Stimulated activated CD8-positive, alpha-beta memory T cell treated with anti-CD3 and anti-CD28 coated beads, Interleukin-15, amount 100 ng/mL, for 1 hour (primary cell): ENCODE measurements around the gene AURKB.
"Not testable (repeated sequence)": the region's sequence is repeated elsewhere in the genome, so short reads cannot be mapped to it uniquely, and the experiment has no call there.

Source experiments
- DNase-seq: peaks from one replicate; pipeline ENCODE4 v3.0.0-alpha.2; 2020; ENCODE audit warnings: low read depth

AURKB gene

GRCh38 chr17:8209907-8210760 lies at the start of gene AURKB:
AURKB (minus strand) TSS chr17:8210575; CDS start chr17:8210224, 351 bp downstream.
- DNase-seq = peak; percentile 83

DNA sequence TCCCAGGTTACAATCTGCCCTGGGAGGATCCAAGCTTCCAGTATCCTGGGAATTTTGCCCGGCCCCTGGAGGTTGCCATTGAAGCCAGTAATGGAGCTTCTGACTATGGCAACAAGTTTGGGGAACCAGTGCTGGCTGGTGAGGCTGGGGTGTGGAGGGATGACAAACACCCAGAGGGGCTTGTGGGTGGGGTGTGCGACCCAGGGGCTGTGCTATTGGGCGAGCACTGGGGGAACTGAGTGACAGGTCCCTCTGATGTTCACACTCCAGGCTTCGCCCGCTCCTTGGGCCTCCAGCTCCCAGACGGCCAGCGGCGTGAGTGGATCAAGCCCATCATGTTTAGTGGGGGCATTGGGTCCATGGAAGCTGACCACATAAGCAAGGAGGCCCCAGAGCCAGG lies 47.4 kb upstream of the AURKB start:
- DNase-seq = no peak

- no peak for DNase-seq
These were observed 46.3 kb upstream of the AURKB start for GRCh38 chr17:8256691-8257090.

DNA sequence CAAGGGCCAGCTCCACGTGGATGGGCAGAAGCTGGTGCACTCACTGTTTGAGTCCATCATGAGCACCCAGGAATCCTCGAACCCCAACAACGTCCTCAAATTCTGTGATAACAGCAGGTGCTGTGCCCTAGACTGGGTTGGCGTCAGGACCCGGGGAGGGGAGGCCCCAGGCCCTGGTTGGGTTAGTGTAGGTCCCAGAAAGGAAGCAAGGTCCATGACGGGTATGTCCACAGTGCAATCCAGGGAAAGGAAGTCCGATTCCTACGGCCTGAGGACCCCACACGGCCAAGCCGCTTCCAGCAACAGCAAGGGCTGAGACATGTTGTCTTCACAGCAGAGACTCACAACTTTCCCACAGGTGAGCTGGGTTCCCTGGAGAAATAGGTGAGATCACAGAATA lies 45.9 kb upstream of the AURKB start:
- DNase-seq = no peak

GRCh38 chr17:8255499-8255898 lies 45.1 kb upstream of the AURKB start:
- no peak for DNase-seq

GRCh38 chr17:8254881-8255280 lies 44.5 kb upstream of the AURKB start:
- DNase-seq = no peak

- DNase-seq = no peak
These were observed 43.4 kb upstream of the AURKB start for GRCh38 chr17:8253801-8254200.

- not testable (repeated sequence) for DNase-seq
These were observed 41.0 kb upstream of the AURKB start for GRCh38 chr17:8251411-8251810.

DNA sequence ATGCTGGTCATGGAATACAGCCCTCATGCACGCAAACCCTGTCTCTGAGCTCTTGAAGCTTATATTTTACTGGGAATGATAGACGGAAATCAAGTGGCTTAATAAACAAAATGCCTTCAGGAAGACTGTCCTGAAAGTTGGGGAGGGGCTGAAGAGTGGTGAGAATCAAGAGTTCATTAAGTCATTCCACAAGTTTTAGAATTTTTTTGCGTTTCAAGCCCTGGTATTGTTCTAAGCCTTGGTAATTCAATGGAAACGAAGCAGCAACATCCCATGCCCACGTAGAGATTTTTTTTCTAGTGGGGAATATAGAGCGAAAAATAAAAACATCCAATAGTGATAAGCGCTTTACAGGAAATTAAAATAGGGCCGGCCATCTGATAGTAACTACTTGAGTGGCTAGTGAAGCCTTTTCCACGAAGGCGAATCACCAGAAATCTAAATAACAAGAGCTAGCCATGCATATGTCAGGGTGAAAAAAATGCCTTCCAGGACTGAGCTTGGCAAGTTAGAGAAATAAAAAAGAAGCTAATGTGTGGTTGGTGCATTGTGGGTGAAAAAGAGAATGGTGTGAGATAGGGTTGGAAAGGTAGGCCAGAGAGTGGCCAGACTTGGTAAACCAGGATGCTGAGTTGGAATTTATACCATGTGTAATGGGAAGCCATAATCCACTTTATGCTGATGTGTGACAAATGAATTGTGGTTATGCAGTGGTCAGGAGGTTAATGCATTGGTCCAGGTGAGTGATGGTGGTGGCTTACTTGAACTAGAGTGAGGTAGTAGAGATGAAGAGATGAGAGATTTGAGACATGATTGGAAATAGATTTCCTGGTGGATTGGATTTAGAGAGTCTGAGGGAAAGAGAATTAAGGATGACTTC lies 39.5 kb upstream of the AURKB start:
- no peak for DNase-seq

- peak; percentile 93 for DNase-seq
These were observed 38.6 kb upstream of the AURKB start, which contains the start of gene PFAS for GRCh38 chr17:8248751-8249607. PFAS (plus strand) TSS chr17:8249289; CDS start chr17:8253938, 4,649 bp downstream.

DNA sequence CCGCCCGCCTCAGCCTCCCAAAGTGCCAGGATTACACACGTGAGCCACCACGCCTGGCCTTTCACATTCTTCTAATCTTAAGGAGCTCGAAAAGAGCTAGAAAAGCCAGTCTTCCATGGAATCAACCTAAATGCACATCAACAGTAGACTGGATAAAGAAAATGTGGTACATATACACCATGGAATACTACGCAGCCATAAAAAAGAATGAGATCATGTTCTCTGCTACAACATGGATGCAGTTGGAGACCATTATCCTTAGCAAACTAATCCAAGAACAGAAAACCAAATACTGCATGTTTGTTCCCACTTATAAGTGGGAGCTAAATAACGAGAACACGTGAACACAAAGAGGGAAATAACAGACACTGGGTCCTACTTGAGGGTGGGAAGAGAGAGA lies 34.4 kb upstream of the AURKB start:
- no peak for DNase-seq

GRCh38 chr17:8243827-8244226 lies 33.5 kb upstream of the AURKB start:
- DNase-seq = no peak

DNA sequence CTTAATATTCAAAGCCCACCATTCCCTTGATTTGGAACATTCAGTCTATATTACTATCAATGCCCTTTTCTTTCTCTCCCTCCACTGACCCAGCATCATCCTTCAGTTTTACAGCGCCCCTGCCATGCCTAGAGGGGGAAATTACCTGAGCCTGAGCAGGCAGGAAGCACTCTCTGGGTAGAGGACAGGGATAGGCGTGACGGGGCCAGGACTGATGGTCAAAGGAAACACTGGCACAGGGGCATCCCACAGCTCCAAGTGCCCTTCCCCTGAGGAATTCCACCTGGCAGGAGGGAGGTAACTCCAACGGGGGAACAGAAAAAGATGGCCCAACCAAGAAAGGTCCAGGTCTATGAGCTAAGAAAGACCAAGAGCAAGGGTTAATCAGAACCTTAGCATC lies 27.5 kb upstream of the AURKB start:
- DNase-seq = no peak

GRCh38 chr17:8237175-8237574 lies 26.8 kb upstream of the AURKB start:
- DNase-seq = no peak

DNA sequence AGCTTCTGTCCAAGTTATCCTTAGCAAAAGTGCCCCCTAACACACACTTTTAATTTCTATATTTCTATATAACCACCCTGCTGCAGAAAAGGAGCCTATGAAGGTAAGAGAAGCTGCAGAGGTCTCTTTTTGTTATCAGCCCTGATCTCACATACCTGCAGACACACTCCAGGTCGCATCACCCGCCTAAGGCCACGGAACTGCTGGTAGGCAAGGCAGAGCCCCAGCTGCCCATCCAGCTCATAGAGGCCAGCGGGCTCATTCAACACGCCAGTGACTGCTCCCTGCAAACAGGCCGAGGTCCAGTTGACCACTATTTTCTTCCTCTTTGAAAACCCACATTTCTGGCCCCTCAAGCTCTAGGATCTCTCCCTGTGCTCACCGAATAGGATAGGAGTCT lies 25.3 kb upstream of the AURKB start:
- DNase-seq = no peak

DNA sequence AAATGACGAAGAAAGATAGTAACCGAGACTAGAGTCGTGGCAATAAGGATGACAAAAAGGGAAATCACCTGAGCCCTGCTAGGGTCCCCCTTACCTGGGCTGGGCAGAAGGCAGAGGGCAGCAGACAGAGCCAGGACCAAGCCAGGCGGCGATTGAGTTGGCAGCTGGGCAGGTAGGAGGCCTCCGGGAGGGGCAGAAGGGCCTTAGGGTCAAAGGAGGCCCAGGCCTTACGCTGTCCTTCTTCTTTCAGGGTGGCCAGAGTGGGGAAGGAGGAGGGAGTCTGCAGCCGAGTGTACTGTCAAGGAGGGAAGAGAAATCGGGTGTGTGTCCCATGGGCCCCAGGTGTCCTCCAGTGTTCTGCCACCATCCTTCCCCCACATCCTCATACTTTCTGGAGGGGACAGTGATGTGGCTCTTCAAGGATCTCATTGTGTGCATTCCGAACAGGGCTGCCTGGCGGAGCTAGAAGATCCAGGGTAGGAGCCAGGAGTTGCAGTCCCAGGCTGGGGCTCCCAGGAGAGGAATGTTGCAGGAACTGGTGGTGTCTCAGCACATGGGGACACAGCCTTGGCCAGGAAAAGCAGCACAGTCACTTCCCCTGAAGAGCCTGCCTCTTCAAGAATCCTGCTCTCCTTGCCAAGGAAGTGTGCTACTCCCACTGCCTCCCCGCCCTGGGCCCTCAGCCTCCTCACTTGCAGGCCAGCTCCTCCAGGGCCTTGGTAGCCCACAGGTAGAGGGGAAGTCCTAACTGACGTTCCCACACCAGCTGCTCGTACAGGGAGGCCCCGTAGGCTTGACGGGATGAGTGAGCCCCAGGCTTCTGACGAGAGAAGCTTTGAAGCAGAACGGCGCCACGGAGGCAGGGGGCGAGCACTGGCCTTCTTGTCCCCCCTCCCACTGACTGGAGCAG lies 24.2 kb upstream of the AURKB start:
- no peak for DNase-seq

GRCh38 chr17:8231701-8232100 lies 21.3 kb upstream of the AURKB start:
- DNase-seq = no peak

DNA sequence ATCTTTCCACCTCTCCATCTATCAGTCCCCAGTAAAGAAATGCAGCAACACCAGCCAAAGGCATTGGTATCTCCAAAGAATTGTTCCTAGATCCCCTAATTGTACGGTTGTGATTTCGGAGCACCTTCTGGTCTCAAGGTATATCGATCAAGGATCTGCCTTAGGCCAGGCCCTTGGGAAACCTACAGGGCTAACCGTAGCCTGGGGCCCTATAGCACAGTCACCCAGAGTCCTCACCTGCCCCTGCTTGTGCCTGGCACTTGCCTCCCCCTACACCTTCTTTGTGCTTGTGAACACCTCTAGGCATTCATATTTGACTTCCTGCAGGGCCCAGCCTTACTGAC lies 16.8 kb upstream of the AURKB start:
- DNase-seq = no peak

- no peak for DNase-seq
These were observed 16.3 kb upstream of the AURKB start for GRCh38 chr17:8226536-8227237.

DNA sequence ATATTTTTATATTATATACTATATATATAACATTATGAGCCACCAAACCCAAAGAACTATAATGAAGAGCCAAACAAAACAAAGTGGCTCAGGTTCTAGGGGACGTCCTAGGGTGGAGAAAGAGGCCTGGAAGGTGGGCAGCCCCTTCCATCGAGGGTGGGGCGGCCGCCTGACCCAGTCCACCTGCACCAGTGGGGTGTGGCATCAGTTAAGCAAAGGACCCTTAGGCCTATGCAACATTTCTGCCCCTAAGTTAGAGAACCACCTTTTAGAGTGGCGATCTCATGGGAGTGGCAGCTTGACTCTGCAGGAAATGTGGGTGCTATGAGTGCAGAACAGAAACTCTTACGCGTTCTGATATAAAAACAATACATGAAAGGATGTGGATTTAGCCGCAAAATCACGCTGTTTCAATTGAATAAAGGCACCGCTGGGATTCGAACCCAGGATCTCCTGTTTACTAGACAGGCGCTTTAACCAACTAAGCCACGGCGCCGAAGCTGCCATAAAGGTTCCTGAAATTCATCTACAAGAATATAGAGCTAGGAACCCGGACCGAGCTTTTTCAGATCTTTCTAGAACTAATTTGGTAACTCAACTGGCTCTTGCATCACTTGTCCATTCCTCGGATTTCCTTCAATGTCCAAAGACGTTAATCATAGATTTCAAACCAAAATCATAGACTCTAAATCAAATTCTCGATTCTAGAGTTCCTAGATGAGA lies 15.6 kb upstream of the AURKB start:
- peak; percentile 30 for DNase-seq
